ENCODE measurements around the gene NGEF. TPM values are rescaled to one million over a fixed set of nuclear protein-coding genes. Genes with fewer than 3 reads are reported as not detected.

The NGEF gene
- total RNA-seq, 1 experiment from 2014 or later: 1.9 TPM

GRCh38 chr2:233006648-233007047 lies 6.4 kb downstream of the NGEF start:
- no peak overlapping the region for H3K27ac ChIP-seq (ENCODE audit: insufficient read length, low read depth, low read length)
- no peaks in the 10 kb centered on the region for H3K79me1 ChIP-seq (ENCODE audit: insufficient read depth, low read depth, low read length, poor library complexity, severe bottlenecking)
- H3K14ac ChIP-seq (ENCODE audit: insufficient read depth, low read length): no peak overlapping the region
- H3T11ph ChIP-seq (ENCODE audit: low read length): no peak overlapping the region
- H3K9me3 ChIP-seq (ENCODE audit: control insufficient read depth, low read depth, low read length): no peaks in the 10 kb centered on the region
- Mint-ChIP-seq H3K27me3 (ENCODE audit: low read depth) (peaks cover 3% of the 10 kb centered on the region), H3K36me3 (ENCODE audit: insufficient read depth in 1 of 3, low read depth in 3 of 3) (no peaks in the 10 kb centered on the region), H3K9me3 (no peaks in the 10 kb centered on the region), H3K4me3 (no peak overlapping the region), H3K4me1 (no peaks in the 10 kb centered on the region), H3K27ac (no peak overlapping the region)
- H4K5ac ChIP-seq (ENCODE audit: insufficient read length, low read depth, low read length): no peak overlapping the region
- H2AFZ ChIP-seq (ENCODE audit: low read length): no peak overlapping the region
- H4K20me1 ChIP-seq (ENCODE audit: control insufficient read depth, insufficient read depth, insufficient read length): no peaks in the 10 kb centered on the region
- no peak overlapping the region for H3K23ac ChIP-seq (ENCODE audit: insufficient read length, low read depth, low read length)
- H3K18ac ChIP-seq (ENCODE audit: insufficient read length, low read depth, low read length): no peak overlapping the region
- no CpG with 5 or more reads among the region's 6 CpGs for WGBS (ENCODE audit: extremely low coverage, insufficient read length, low lambda C conversion rate)
- H3K4me2 ChIP-seq (ENCODE audit: insufficient read depth, insufficient read length, low read length): no peak overlapping the region
- no peaks in the 10 kb centered on the region for H3K27me3 ChIP-seq (ENCODE audit: insufficient read depth, low read length)
- H3K79me2 ChIP-seq (ENCODE audit: insufficient read depth, low read length): no peaks in the 10 kb centered on the region
- H3K56ac ChIP-seq (ENCODE audit: insufficient read length, low read depth, low read length): no peak overlapping the region
- H4K91ac ChIP-seq (ENCODE audit: insufficient read length, low read depth, low read length): no peak overlapping the region
- H2BK120ac ChIP-seq (ENCODE audit: low read depth, low read length, poor library complexity, severe bottlenecking): no peak overlapping the region
- no peak overlapping the region for H2AK5ac ChIP-seq (ENCODE audit: insufficient read length, low read length)
- H3K23me2 ChIP-seq (ENCODE audit: insufficient read length, low read depth, low read length, poor library complexity, severe bottlenecking): no peaks in the 10 kb centered on the region
- H4K8ac ChIP-seq (replicated peaks; ENCODE audit: insufficient read length, low read depth, low read length): no peak overlapping the region
- no peak overlapping the region for H2BK15ac ChIP-seq (ENCODE audit: low read depth, low read length)
- H2BK5ac ChIP-seq (ENCODE audit: insufficient read length, low read length): no peak overlapping the region
- H3K4ac ChIP-seq (ENCODE audit: low read depth, low read length): no peak overlapping the region
- DNase-seq: no peak
- no peak overlapping the region for H2BK12ac ChIP-seq (ENCODE audit: insufficient read length, low read depth, low read length)
- no peak overlapping the region for H2BK20ac ChIP-seq (ENCODE audit: low read depth, low read length, poor library complexity, severe bottlenecking)
- no peak overlapping the region for H3K9ac ChIP-seq (ENCODE audit: extremely low read depth, insufficient read length, low read length)
- no peak for TF ChIP-seq CTCF (conservative IDR thresholded peaks at IDR 0.05)
- no peaks in the 10 kb centered on the region for H3K4me1 ChIP-seq (ENCODE audit: insufficient read depth, low read length)

All from H9 (cell line).